Keratinocyte (primary cell): ENCODE data around the gene ZNF77.
"Not testable (repeated sequence)": the region's sequence is repeated elsewhere in the genome, so short reads cannot be mapped to it uniquely, and the experiment has no call there.

Source experiments
- CTCF ChIP-seq, 3 experiments: IDR thresholded peaks in 1 of 3; conservative IDR thresholded peaks in 1 of 3; optimal IDR thresholded peaks in 1 of 3; 2 replicates in 2 of 3; 3 replicates in 1 of 3; pipeline versions ENCODE3 to v1.5.1; 2011; ENCODE audit warnings: low read length in 3 of 3, mild to moderate bottlenecking in 3 of 3, moderate library complexity in 2 of 3, control low read depth in 1 of 3, inconsistent platforms in 1 of 3; ENCODE audit not compliant: insufficient read depth in 2 of 3; ENCODE audit errors: extremely low read depth in 1 of 3
- EZH2 ChIP-seq: IDR thresholded peaks from one replicate; pipeline ENCODE4 v1.6.1; 2012; ENCODE audit warnings: inconsistent platforms, mild to moderate bottlenecking, low read length, moderate library complexity

- not testable (repeated sequence) for TF ChIP-seq CTCF (optimal IDR thresholded peaks at IDR 0.05 in 1 of 3, IDR thresholded peaks at IDR 0.05 in 1 of 3, conservative IDR thresholded peaks at IDR 0.05 in 1 of 3; ENCODE audit: extremely low read depth in 1 of 3, insufficient read depth in 2 of 3, low read length in 3 of 3); EZH2
Measured at GRCh38 chr19:2935863-2936262, 8.9 kb downstream of the ZNF77 start.
